ENCODE measurements around the gene ZFP92.
"Not testable (repeated sequence)": the region's sequence is repeated elsewhere in the genome, so short reads cannot be mapped to it uniquely, and the experiment has no call there.

Gene ZFP92

DNA sequence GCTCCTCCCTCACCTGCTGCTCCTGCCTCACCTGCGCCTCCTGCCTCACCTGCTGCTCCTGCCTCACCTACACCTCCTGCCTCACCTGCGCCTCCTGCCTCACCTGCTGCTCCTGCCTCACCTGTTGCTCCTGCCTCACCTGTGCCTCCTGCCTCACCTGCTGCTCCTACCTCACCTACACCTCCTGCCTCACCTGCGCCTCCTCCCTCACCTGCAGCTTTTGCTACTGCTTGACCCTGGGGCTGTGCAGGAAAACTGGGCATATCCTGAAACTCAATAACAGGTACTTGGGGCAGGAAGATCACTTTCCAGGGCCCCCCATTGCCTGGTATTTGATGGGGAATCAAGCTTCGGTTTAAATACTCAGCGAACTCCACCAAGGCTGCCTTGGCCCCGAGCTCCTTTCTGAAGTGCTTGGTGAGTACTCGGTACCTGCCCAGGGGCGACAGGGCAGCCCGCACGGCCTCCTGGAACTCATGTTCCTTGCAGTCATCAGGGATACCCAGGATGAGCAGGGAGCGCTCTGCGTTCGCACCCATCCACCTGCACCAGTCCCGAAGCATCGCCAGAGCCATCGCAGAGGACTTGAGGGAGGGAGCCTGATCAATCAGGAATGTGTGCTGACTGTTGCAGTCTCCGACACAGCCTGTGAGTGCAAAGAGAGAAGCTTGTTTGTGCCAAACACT is 12.9 kb upstream of the ZFP92 start:
- H3K36me3 ChIP-seq, result no peaks in the 10 kb centered on the region
- no peaks in the 10 kb centered on the region; a peak in 1 of 22 replicates for H4K20me1 ChIP-seq
- peaks cover 8 to 47% (median 25%) of the 10 kb centered on the region in 11 experiments; a peak in 21 of 22 replicates for H3K27me3 ChIP-seq
- no peak overlapping the region for H3K9ac ChIP-seq
- H3K4me2 ChIP-seq, result no peak overlapping the region
- H3K4me1 ChIP-seq, result peaks cover 14 to 44% (median 38%) of the 10 kb centered on the region in 10 experiments
- peaks cover 7 to 24% (median 13%) of the 10 kb centered on the region in 11 experiments; a peak in 19 of 22 replicates for H3K9me3 ChIP-seq (replicated peaks in 1 of 11)
- H3K27ac ChIP-seq, result no peak overlapping the region
- no peak overlapping the region for H3K4me3 ChIP-seq
- no peak for TF ChIP-seq Cebpa-rat (IDR thresholded peaks at IDR 0.05)

DNA sequence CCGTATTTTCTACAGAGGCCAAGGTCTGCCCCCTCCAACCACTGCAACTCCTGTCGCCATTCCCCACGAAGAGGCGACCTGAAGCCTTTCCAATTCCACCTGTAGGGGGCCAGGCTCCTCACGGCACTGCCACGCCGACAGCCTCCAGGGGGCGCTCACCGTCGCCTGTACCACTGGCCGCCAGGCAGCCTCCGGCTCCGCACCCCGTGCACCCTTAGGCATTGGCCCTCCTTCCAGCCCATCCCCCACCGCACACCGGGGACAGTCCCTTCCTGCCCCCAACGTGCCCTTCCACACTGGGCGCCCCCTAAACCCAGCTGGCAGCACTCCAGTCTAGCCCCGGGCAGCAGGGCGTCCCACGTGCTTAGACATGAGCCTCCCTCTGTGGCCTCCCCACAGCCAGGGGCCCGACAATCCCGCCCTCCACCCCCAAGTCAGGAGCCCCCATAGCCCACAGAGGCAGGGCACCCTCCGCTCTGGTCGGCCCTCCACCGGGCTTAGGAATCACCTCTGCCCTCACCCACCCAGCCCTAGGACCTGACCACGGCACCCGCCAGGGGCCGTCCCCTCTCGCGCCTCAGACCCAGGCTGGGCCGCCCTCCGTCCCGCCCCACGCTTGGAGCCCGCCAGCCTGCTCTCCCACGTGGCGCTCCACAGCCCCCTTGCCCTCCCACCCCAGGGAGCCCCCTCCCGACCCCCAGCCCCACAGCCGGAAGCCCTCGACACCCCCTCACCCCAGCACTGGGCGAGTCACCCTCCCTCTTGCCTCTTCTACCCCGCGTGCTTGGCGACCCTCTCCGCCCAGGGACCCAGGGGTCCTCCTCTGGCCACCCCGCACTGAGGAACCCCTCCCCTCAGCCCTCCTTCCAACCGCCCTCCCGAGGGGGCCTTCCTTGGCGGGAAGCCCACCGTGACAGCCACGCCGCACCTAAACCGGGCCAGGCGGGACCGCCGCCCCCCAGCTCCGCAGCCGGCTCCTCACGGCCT is 10.8 kb upstream of the ZFP92 start:
- no peak overlapping the region for H3K4me3 ChIP-seq
- TF ChIP-seq Cebpa-rat (IDR thresholded peaks at IDR 0.05), result no peak

GRCh38 chrX:153401133-153401764 is 10.0 kb upstream of the ZFP92 start, which contains the start of gene PNMA6E:
PNMA6E (minus strand) TSS chrX:153401350; CDS start chrX:153398849, 2,501 bp downstream.
- no peak within 1 kb of the TSS for H3K9ac ChIP-seq
- peak within 1 kb of the TSS in 9 of 11 experiments; percentile 5 to 54 (median 14); a peak in 5 of 22 replicates for H3K4me2 ChIP-seq
- TF ChIP-seq Cebpa-rat (IDR thresholded peaks at IDR 0.05), result no peak

More for the DNA sequence above, 10.8 kb upstream of the ZFP92 start:
- peaks cover 14 to 30% (median 23%) of the 10 kb centered on the region in 10 experiments for H3K4me1 ChIP-seq
- peaks cover 19 to 47% (median 35%) of the 10 kb centered on the region in 11 experiments for H3K27me3 ChIP-seq
- peaks cover 7 to 22% (median 13%) of the 10 kb centered on the region in 11 experiments; a peak in 19 of 22 replicates for H3K9me3 ChIP-seq (replicated peaks in 1 of 11)
- peak overlapping the region in 1 of 11 experiments; percentile 7; a peak in 1 of 22 replicates for H3K27ac ChIP-seq
- no peaks in the 10 kb centered on the region; a peak in 1 of 22 replicates for H4K20me1 ChIP-seq
- no peaks in the 10 kb centered on the region for H3K36me3 ChIP-seq
- H3K9ac ChIP-seq, result no peak overlapping the region
- H3K4me2 ChIP-seq, result peak overlapping the region; percentile 5 to 54 (median 14); a peak in 10 of 22 replicates

GRCh38 chrX:153404333-153404732 is 6.9 kb upstream of the ZFP92 start:
- Histone ChIP-seq H3K27me3 (peaks cover 19 to 73% (median 60%) of the 10 kb centered on the region in 11 experiments), H3K9me3 (replicated peaks in 1 of 11) (peaks cover 7 to 22% (median 13%) of the 10 kb centered on the region in 11 experiments; a peak in 19 of 22 replicates), H4K20me1 (peaks cover 0 to 26% (median 0%) of the 10 kb centered on the region in 11 experiments; a peak in 5 of 22 replicates)
- H3K36me3 ChIP-seq, H3K4me2 ChIP-seq, H3K4me1 ChIP-seq, H3K4me3 ChIP-seq, H3K27ac ChIP-seq, H3K9ac ChIP-seq: not testable (repeated sequence)

More at GRCh38 chrX:153401133-153401764, 10.0 kb upstream of the ZFP92 start, which contains the start of gene PNMA6E:
- Histone ChIP-seq H3K4me3 (no peak within 1 kb of the TSS), H3K36me3 (no peaks in the 10 kb centered on the region), H3K27me3 (peaks cover 19 to 47% (median 41%) of the 10 kb centered on the region in 11 experiments), H3K9me3 (replicated peaks in 1 of 11) (peaks cover 7 to 22% (median 13%) of the 10 kb centered on the region in 11 experiments; a peak in 19 of 22 replicates), H3K4me1 (peaks cover 6 to 22% (median 15%) of the 10 kb centered on the region in 10 experiments; a peak in 19 of 20 replicates), H3K27ac (peak within 1 kb of the TSS in 1 of 11 experiments; percentile 7; a peak in 1 of 22 replicates), H4K20me1 (no peaks in the 10 kb centered on the region; a peak in 1 of 22 replicates)

- TF ChIP-seq Cebpa-rat (IDR thresholded peaks at IDR 0.05), result no peak
- H3K9me3 ChIP-seq (replicated peaks in 1 of 11), result peaks cover 6 to 22% (median 12%) of the 10 kb centered on the region in 11 experiments; a peak in 18 of 22 replicates
- H3K4me1 ChIP-seq, result no peaks in the 10 kb centered on the region
- no peaks in the 10 kb centered on the region for H3K36me3 ChIP-seq
- no peak overlapping the region for H3K9ac ChIP-seq
- H4K20me1 ChIP-seq, result peaks cover 0 to 32% (median 0%) of the 10 kb centered on the region in 11 experiments; a peak in 6 of 22 replicates
- H3K4me3 ChIP-seq, result no peak overlapping the region
- H3K4me2 ChIP-seq, result no peak overlapping the region
- no peak overlapping the region for H3K27ac ChIP-seq
- peaks cover 22 to 84% (median 65%) of the 10 kb centered on the region in 11 experiments for H3K27me3 ChIP-seq
Measured at GRCh38 chrX:153405426-153405825, 5.8 kb upstream of the ZFP92 start.

DNA sequence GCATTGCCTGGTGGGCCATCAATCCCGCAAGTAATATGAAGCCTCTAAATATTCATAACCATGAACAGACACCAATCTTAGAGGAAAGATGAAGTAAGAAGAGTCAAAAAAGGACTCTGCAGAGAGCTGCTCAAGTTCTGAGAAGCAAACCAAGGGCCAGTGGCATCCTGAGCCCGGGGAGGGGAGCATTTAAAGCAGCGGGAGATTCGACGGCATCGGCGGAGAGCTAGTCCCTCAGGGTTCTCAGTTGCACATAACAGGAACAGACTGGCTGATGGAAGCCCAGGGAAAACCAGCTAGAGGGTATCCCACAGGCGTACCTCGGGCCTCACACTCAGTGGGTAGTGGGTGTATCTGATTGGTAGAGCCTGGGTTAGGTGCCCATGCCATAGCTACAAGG is 5.3 kb upstream of the ZFP92 start:
- H3K9ac ChIP-seq, result no peak overlapping the region

GRCh38 chrX:153406903-153407302 is 4.4 kb upstream of the ZFP92 start:
- TF ChIP-seq Cebpa-rat (IDR thresholded peaks at IDR 0.05), result no peak
- no peak overlapping the region for H3K9ac ChIP-seq
- peaks cover 37 to 97% (median 80%) of the 10 kb centered on the region in 11 experiments for H3K27me3 ChIP-seq
- no peak overlapping the region for H3K27ac ChIP-seq
- no peaks in the 10 kb centered on the region for H3K36me3 ChIP-seq
- peaks cover 0 to 6% (median 5%) of the 10 kb centered on the region in 10 experiments; a peak in 15 of 20 replicates for H3K4me1 ChIP-seq
- peaks cover 0 to 15% (median under 1%) of the 10 kb centered on the region in 11 experiments; a peak in 10 of 22 replicates for H3K9me3 ChIP-seq (replicated peaks in 1 of 11)
- peaks cover 0 to 33% (median 0%) of the 10 kb centered on the region in 11 experiments; a peak in 7 of 22 replicates for H4K20me1 ChIP-seq
- H3K4me2 ChIP-seq, result no peak overlapping the region
- no peak overlapping the region for H3K4me3 ChIP-seq

More for the DNA sequence above, 5.3 kb upstream of the ZFP92 start:
- no peak overlapping the region for H3K27ac ChIP-seq
- no peaks in the 10 kb centered on the region for H3K36me3 ChIP-seq
- H4K20me1 ChIP-seq, result peaks cover 0 to 33% (median 0%) of the 10 kb centered on the region in 11 experiments; a peak in 6 of 22 replicates
- TF ChIP-seq Cebpa-rat (IDR thresholded peaks at IDR 0.05), result no peak
- peaks cover 28 to 90% (median 71%) of the 10 kb centered on the region in 11 experiments for H3K27me3 ChIP-seq
- H3K9me3 ChIP-seq (replicated peaks in 1 of 11), result peaks cover 4 to 19% (median 9%) of the 10 kb centered on the region in 11 experiments; a peak in 18 of 22 replicates
- H3K4me3 ChIP-seq, result no peak overlapping the region
- H3K4me2 ChIP-seq, result no peak overlapping the region
- H3K4me1 ChIP-seq, result no peaks in the 10 kb centered on the region

DNA sequence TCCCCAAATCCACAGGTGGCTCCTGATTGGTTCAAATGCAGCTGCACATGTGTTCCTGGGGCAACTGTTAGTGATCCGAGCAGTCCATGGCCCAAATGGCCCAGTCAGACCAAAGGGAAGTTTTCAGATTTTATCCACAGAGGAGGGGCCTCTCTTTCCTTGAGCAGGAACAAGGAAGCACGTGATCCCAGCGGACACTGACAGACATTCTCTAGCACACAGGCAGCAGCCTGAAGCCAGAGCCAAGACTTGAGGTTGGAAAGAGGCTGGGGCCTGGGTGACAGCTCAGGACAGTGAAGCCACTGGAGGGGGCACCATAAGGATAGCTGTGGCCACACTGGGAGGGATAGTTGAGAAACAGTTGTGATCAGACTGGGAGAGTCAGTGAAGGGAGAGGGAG is 3.5 kb upstream of the ZFP92 start:
- H3K36me3 ChIP-seq, result no peaks in the 10 kb centered on the region
- H3K4me1 ChIP-seq, result peaks cover 4 to 14% (median 8%) of the 10 kb centered on the region in 10 experiments; a peak in 16 of 20 replicates
- no peak overlapping the region for H3K9ac ChIP-seq
- H4K20me1 ChIP-seq, result peaks cover 0 to 37% (median 0%) of the 10 kb centered on the region in 11 experiments; a peak in 8 of 22 replicates
- no peak overlapping the region for H3K27ac ChIP-seq
- H3K9me3 ChIP-seq (replicated peaks in 1 of 11), result peaks cover 0 to 15% (median 0%) of the 10 kb centered on the region in 11 experiments; a peak in 3 of 22 replicates
- no peak for TF ChIP-seq Cebpa-rat (IDR thresholded peaks at IDR 0.05)
- H3K4me2 ChIP-seq, result no peak overlapping the region
- H3K27me3 ChIP-seq, result peaks cover 43 to 99% (median 85%) of the 10 kb centered on the region in 11 experiments
- H3K4me3 ChIP-seq, result no peak overlapping the region

Measured in BLaER1 treated with 17β-estradiol and CSF1 and Interleukin-3, amounts not matched to agents 10 nM and 100 nM (cell line).